ENCODE measurements around the gene MCM5. TPM values are rescaled to one million over a fixed set of nuclear protein-coding genes. Genes with fewer than 3 reads are reported as not detected.

Gene MCM5
- total RNA-seq, 1 experiment from 2014 or later, result 274 TPM

- Histone ChIP-seq H3K4me1 (ENCODE audit: insufficient read depth, low read length) (no peaks in the 10 kb centered on the region), H3K9me3 (ENCODE audit: control insufficient read depth, low read depth, low read length) (no peaks in the 10 kb centered on the region), H3K4ac (ENCODE audit: low read depth, low read length) (no peak overlapping the region), H3K4me2 (ENCODE audit: insufficient read depth, insufficient read length, low read length) (no peak overlapping the region), H3K18ac (ENCODE audit: insufficient read length, low read depth, low read length) (no peak overlapping the region), H4K5ac (ENCODE audit: insufficient read length, low read depth, low read length) (no peak overlapping the region), H2BK20ac (ENCODE audit: low read depth, low read length, poor library complexity, severe bottlenecking) (no peak overlapping the region), H4K91ac (ENCODE audit: insufficient read length, low read depth, low read length) (no peak overlapping the region), H4K20me1 (ENCODE audit: control insufficient read depth, insufficient read depth, insufficient read length) (no peaks in the 10 kb centered on the region), H2AFZ (ENCODE audit: low read length) (no peak overlapping the region), H2AK5ac (ENCODE audit: insufficient read length, low read length) (no peak overlapping the region), H2BK12ac (ENCODE audit: insufficient read length, low read depth, low read length) (no peak overlapping the region), H2BK120ac (ENCODE audit: low read depth, low read length, poor library complexity, severe bottlenecking) (no peak overlapping the region), H3K14ac (ENCODE audit: insufficient read depth, low read length) (no peak overlapping the region), H3K23ac (ENCODE audit: insufficient read length, low read depth, low read length) (no peak overlapping the region), H3K27ac (ENCODE audit: insufficient read length, low read depth, low read length) (no peak overlapping the region), H2BK15ac (ENCODE audit: low read depth, low read length) (no peak overlapping the region), H3K79me1 (ENCODE audit: insufficient read depth, low read depth, low read length, poor library complexity, severe bottlenecking) (no peaks in the 10 kb centered on the region), H3K79me2 (ENCODE audit: insufficient read depth, low read length) (no peaks in the 10 kb centered on the region), H3K23me2 (ENCODE audit: insufficient read length, low read depth, low read length, poor library complexity, severe bottlenecking) (no peaks in the 10 kb centered on the region), H4K8ac (replicated peaks; ENCODE audit: insufficient read length, low read depth, low read length) (no peak overlapping the region), H2BK5ac (ENCODE audit: insufficient read length, low read length) (no peak overlapping the region), H3K56ac (ENCODE audit: insufficient read length, low read depth, low read length) (no peak overlapping the region), H3T11ph (ENCODE audit: low read length) (no peak overlapping the region), H3K9ac (ENCODE audit: extremely low read depth, insufficient read length, low read length) (no peak overlapping the region), H3K27me3 (ENCODE audit: insufficient read depth, low read length) (no peaks in the 10 kb centered on the region)
- TF ChIP-seq CTCF (conservative IDR thresholded peaks at IDR 0.05), result no peak
- peaks cover 4% of the 10 kb centered on the region for H3K27me3 Mint-ChIP-seq (ENCODE audit: low read depth)
- no peak overlapping the region for H3K4me3 Mint-ChIP-seq
- peaks cover 21 to 23% of the 10 kb centered on the region in 2 experiments for H3K4me1 Mint-ChIP-seq
- H3K27ac Mint-ChIP-seq, result no peak overlapping the region
- H3K9me3 Mint-ChIP-seq, result peaks cover 0 to 3% of the 10 kb centered on the region in 2 experiments; a peak in 1 of 5 replicates
- 100% methylated on average over 2 of the region's 2 CpGs for WGBS (ENCODE audit: extremely low coverage, insufficient read length, low lambda C conversion rate)
- H3K36me3 Mint-ChIP-seq (ENCODE audit: insufficient read depth in 1 of 3, low read depth in 3 of 3), result peaks cover 3 to 6% (median 4%) of the 10 kb centered on the region in 3 experiments; a peak in 6 of 7 replicates
- DNase-seq, result no peak
Observed at GRCh38 chr22:35463231-35463933, 63.4 kb downstream of the MCM5 start.
